GM12865 (cell line): ENCODE measurements around the gene NSG2.
"Not testable (repeated sequence)": the region's sequence is repeated elsewhere in the genome, so short reads cannot be mapped to it uniquely, and the experiment has no call there.

ENCODE experiments used
- DNase-seq: peaks from one replicate; pipeline ENCODE4 v3.0.0; 2010; ENCODE audit warnings: low read depth
- H3K4me3 ChIP-seq: 2 replicates; pipeline ENCODE4 v1.5.1; 2011; ENCODE audit warnings: mild to moderate bottlenecking, low read depth, low read length, control low read depth
- TF ChIP-seq, protein P1 (sequence below): IDR thresholded peaks from 2 replicates; pipeline ENCODE4 v1.5.1; 2011; ENCODE audit warnings: low read length, control low read depth, low read depth, inconsistent platforms; ENCODE audit not compliant: insufficient read depth; ENCODE audit errors: missing control alignments

The NSG2 gene

GRCh38 chr5:174011441-174011840 lies 34.1 kb upstream of the NSG2 start:
- H3K4me3 ChIP-seq: no peak overlapping the region
- no peak for DNase-seq
- TF ChIP-seq, protein P1, sequence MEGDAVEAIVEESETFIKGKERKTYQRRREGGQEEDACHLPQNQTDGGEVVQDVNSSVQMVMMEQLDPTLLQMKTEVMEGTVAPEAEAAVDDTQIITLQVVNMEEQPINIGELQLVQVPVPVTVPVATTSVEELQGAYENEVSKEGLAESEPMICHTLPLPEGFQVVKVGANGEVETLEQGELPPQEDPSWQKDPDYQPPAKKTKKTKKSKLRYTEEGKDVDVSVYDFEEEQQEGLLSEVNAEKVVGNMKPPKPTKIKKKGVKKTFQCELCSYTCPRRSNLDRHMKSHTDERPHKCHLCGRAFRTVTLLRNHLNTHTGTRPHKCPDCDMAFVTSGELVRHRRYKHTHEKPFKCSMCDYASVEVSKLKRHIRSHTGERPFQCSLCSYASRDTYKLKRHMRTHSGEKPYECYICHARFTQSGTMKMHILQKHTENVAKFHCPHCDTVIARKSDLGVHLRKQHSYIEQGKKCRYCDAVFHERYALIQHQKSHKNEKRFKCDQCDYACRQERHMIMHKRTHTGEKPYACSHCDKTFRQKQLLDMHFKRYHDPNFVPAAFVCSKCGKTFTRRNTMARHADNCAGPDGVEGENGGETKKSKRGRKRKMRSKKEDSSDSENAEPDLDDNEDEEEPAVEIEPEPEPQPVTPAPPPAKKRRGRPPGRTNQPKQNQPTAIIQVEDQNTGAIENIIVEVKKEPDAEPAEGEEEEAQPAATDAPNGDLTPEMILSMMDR: no peak

DNA sequence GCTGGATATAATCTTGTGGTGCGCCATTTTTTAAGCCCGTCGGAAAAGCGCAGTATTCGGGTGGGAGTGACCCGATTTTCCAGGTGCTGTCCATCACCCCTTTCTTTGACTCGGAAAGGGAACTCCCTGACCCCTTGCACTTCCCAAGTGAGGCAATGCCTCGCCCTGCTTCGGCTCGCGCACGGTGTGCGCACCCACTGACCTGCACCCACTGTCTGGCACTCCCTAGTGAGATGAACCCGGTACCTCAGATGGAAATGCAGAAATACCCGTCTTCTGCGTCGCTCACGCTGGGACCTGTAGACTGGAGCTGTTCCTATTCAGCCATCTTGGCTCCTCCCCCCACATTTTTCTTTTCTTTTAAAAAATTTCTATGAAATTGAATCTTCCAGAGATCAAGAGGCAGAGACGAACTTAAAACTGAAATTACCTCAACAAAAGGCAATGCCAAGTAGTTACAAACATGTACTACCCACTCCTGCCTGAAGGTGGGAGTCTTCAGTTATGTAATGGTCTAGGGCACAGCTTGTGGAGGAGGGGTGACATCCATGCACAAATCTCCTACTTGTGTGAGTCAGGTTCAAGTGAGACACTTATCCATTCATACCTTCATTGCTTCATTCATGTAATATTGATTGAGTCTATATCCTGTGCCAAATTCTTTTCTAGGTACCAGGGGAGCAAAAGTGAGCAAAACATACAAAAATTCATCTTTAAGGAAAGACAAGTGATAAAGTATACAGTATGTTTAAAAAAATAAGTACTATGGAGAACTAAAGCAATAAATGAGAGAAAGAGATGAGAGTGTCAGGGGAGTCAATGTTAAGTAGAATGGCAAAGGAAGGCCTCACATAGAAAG lies 25.2 kb upstream of the NSG2 start:
- peak; percentile 63 for DNase-seq
- H3K4me3 ChIP-seq: not testable (repeated sequence)
- TF ChIP-seq, protein P1: peak; percentile 64

DNA sequence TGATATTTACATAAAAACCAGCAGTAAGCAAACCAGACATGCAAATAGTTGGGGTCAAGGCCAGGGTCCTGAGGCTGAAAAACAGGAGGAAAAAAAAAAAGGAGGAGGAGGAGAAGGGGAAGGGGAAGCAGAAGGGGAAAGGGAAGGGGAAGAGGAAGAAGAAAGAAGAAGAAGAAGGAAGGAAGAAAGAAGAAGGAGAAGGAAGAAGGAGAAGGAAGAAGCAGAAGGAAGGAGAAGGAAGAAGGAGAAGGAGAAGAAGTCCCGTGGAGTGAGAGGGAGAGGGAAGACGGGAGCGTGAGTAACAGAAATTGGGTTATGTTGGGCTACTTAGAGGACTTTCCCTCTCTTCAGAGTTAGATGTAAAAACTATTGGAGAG lies 24.6 kb upstream of the NSG2 start:
- TF ChIP-seq, protein P1: no peak
- DNase-seq: no peak
- no peak overlapping the region for H3K4me3 ChIP-seq

GRCh38 chr5:174022384-174023095 lies 23.0 kb upstream of the NSG2 start:
- DNase-seq: no peak
- TF ChIP-seq, protein P1: no peak

DNA sequence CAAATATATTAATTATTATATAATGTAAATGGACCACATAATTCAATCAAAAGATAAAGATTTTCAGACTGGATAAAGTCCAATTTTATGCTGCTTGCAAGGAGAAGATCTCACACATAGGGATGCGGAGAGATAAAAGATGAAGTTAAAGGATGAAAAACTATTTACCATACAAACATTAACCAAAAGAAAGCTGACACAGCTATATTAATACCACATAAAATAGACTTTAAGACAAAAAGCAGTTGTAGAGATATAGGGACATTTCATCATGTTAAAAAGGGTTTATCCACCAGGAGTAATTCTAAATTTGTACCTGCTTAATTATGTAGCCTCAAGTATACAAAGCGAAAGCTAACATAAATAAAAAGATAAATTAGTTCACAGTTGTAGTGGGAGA lies 15.2 kb upstream of the NSG2 start:
- H3K4me3 ChIP-seq: no peak overlapping the region
- no peak for DNase-seq
- TF ChIP-seq, protein P1: no peak

More at GRCh38 chr5:174022384-174023095, 23.0 kb upstream of the NSG2 start:
- no peak overlapping the region for H3K4me3 ChIP-seq

DNA sequence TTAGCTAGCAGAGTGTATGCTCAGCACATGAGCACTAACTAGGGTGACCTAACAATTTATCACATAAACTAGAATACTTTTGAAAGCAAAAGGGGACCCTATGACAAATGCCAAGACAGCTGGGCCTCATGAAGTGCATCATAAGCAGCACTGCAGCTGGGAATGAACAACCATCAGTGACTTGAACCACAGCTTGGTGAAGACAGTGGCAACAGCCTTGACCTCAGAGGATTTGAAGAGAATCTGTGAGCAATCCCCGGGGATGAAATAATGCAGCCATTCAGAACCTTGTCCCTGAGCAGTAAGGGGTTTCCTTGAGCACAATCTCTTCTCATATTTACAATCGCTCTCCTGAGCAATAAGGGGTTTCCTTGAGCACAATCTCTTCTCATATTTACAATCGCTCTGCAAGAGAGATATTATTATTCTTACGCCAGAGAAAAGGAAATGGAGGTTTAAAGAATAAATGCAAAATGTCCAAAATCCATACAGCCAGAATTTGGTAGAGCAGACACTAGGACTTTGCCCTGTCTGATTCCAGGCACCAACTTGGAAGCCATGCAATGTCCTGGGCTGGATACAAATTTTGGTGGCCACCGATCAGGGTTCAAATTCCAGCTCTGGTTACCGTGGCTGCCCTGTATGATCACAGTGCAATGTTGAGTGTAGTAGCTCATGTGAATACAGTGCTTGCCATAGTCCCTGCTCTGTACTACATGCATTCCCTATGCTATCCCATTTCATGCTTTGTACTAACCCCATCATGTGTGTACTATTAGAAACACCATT lies 846 bp upstream of the NSG2 start:
- TF ChIP-seq, protein P1: no peak
- no peak for DNase-seq
- H3K4me3 ChIP-seq: no peak overlapping the region
